Endothelial cell of umbilical vein (primary cell): Measurements from ENCODE around the gene STOML1.

ENCODE experiments used
- EZH2 ChIP-seq: IDR thresholded peaks from 2 replicates; pipeline ENCODE4 v1.6.1; 2012; ENCODE audit warnings: borderline replicate concordance, low read depth, mild to moderate bottlenecking, moderate library complexity, low read length, inconsistent platforms; ENCODE audit not compliant: severe bottlenecking
- FOS ChIP-seq: IDR thresholded peaks from 2 replicates; pipeline ENCODE4 v1.6.1; 2011; ENCODE audit warnings: mild to moderate bottlenecking, low read length, moderate library complexity, borderline replicate concordance; ENCODE audit not compliant: insufficient read depth
- GATA2 ChIP-seq: IDR thresholded peaks from 2 replicates; pipeline ENCODE4 v1.7.0; 2011; ENCODE audit warnings: low read depth, mild to moderate bottlenecking, moderate library complexity, mixed read lengths, low read length; ENCODE audit not compliant: insufficient read length, insufficient read depth
- JUN ChIP-seq: IDR thresholded peaks from 2 replicates; pipeline ENCODE4 v1.6.1; 2011; ENCODE audit warnings: borderline replicate concordance, low read depth; ENCODE audit not compliant: insufficient read length, insufficient read depth
- MYC ChIP-seq: IDR thresholded peaks from one replicate; pipeline ENCODE4 v1.6.1; 2011; ENCODE audit warnings: mild to moderate bottlenecking, low read depth, low read length
- POLR2A ChIP-seq: IDR thresholded peaks from 2 replicates; pipeline ENCODE4 v1.6.1; 2012; ENCODE audit warnings: low read depth, mild to moderate bottlenecking, control low read depth, low read length
- POLR2AphosphoS5 ChIP-seq: IDR thresholded peaks from 2 replicates; pipeline ENCODE4 v1.6.1; 2012; ENCODE audit warnings: low read depth, mild to moderate bottlenecking, control low read depth, low read length, moderate library complexity; ENCODE audit not compliant: insufficient read depth
- TF ChIP-seq, protein P1 (sequence below), 2 donors: IDR thresholded peaks; 1 replicate in 1 of 2; 2 replicates in 1 of 2; pipeline ENCODE4 v1.5.1; 2011; ENCODE audit warnings: low read length in 2 of 2, mild to moderate bottlenecking in 2 of 2, moderate library complexity in 2 of 2, control low read depth in 1 of 2, inconsistent platforms in 1 of 2, low read depth in 1 of 2; ENCODE audit not compliant: insufficient read depth in 1 of 2; ENCODE audit errors: extremely low read depth in 1 of 2
- TF ChIP-seq, protein P2 (sequence below): IDR thresholded peaks from 2 replicates; pipeline ENCODE4 v1.6.1; 2011; ENCODE audit not compliant: insufficient read depth, insufficient read length

DNA sequence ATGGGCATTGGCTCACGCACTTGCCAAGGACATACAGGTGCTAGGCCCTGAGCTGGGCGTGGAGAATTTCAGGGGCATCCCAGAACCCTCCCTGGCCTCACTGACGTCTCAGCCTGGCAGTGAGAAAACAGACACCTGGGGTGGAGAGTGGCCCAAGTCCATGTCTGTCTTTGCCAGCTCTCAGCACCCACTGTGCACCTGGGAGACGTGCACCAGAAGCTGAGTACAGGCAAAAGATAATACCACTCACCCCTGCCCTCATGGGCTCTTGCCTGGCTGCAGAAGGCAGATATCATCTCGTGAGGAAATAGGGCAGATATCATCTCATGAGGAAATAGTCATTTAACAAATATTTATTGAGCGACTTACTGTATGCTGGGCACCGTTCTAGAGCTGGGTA is 57.8 kb downstream of the STOML1 start:
- TF ChIP-seq EZH2 (no peak), POLR2A (no peak), POLR2AphosphoS5 (no peak), MYC (no peak), GATA2 (peak; percentile 68), JUN (no peak), FOS (no peak)
- TF ChIP-seq, protein P1, sequence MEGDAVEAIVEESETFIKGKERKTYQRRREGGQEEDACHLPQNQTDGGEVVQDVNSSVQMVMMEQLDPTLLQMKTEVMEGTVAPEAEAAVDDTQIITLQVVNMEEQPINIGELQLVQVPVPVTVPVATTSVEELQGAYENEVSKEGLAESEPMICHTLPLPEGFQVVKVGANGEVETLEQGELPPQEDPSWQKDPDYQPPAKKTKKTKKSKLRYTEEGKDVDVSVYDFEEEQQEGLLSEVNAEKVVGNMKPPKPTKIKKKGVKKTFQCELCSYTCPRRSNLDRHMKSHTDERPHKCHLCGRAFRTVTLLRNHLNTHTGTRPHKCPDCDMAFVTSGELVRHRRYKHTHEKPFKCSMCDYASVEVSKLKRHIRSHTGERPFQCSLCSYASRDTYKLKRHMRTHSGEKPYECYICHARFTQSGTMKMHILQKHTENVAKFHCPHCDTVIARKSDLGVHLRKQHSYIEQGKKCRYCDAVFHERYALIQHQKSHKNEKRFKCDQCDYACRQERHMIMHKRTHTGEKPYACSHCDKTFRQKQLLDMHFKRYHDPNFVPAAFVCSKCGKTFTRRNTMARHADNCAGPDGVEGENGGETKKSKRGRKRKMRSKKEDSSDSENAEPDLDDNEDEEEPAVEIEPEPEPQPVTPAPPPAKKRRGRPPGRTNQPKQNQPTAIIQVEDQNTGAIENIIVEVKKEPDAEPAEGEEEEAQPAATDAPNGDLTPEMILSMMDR (IDR thresholded peaks at IDR 0.05; ENCODE audit: extremely low read depth in 1 of 2, insufficient read depth in 1 of 2, low read depth in 1 of 2, low read length in 2 of 2), result no peak
- TF ChIP-seq, protein P2, sequence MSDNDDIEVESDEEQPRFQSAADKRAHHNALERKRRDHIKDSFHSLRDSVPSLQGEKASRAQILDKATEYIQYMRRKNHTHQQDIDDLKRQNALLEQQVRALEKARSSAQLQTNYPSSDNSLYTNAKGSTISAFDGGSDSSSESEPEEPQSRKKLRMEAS, result no peak
